ENCODE measurements around the gene ARFIP2.

DNA sequence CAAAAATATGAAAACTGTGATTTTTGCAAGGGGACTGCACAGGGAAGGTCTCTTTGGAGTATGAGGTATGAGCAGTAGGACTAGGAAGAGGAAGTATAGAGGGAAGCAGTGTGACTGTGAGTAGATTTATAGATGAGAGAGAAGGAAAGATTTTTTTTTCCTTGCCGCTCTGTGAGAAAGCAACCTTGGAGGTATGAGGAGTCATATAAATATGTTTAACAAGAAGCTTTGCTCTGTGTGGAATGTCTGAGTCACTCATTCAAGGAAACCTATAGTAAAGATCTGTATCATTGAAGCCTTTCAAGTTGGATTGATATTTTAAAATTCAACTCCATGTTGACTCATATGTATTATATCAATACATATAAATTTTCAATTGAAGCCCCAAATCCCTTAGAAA is 42.1 kb upstream of the ARFIP2 start:
- TF ChIP-seq TAF1 (IDR thresholded peaks at IDR 0.05; ENCODE audit: low read depth, low read length) (no peak), POLR2A (IDR thresholded peaks at IDR 0.05; ENCODE audit: low read depth, low read length) (no peak)
